Panc1 (cell line): Measurements from ENCODE around the gene PTPN22. TPM values are rescaled to one million over a fixed set of nuclear protein-coding genes. Genes with fewer than 3 reads are reported as not detected.

ENCODE experiments used
- ATAC-seq: fragments of 200-7000 bp; cut with Tn5 transposase; 2 replicates; pipeline ENCODE4 v1.9.1; 2020; ENCODE audit warnings: mild to moderate bottlenecking, moderate library complexity
- BruUV-seq: library from RNA; stranded (reverse); fragments of 400-500 nt; replicated peaks from 2 replicates; lab custom pipeline; 2021; lab: Mats Ljungman, UMichigan
- CTCF ChIA-PET: fragments of 300-600 bp; sonication (Branson Sonifier 250); formaldehyde crosslinking; loops from one replicate; lab custom pipeline; 2022; ENCODE audit warnings: antibody characterized with exemption; lab: Charles Lee
- POLR2A ChIA-PET: fragments of 300-600 bp; sonication (Branson Sonifier 250); formaldehyde crosslinking; loops from one replicate; lab custom pipeline; 2022; ENCODE audit warnings: antibody characterized with exemption; lab: Charles Lee
- DNase-seq: peaks from one replicate; pipeline ENCODE4 v3.0.0-alpha.2; 2010; ENCODE audit warnings: low read depth, low spot score
- H3K27ac ChIP-seq: 2 replicates; pipeline ENCODE4 v1.5.1; 2011; ENCODE audit warnings: mild to moderate bottlenecking, low read length, inconsistent platforms
- H3K27me3 ChIP-seq: fragments of 200-500 bp; sonication (Bioruptor generic); 2 replicates; pipeline ENCODE4 v1.6.0; 2014; ENCODE audit warnings: low read length, inconsistent platforms; ENCODE audit not compliant: control insufficient read depth, insufficient read depth
- H3K36me3 ChIP-seq: fragments of 200-500 bp; sonication (Bioruptor generic); 2 replicates; pipeline ENCODE4 v1.5.1; 2014; ENCODE audit warnings: inconsistent platforms, mild to moderate bottlenecking, low read length, moderate library complexity; ENCODE audit not compliant: control insufficient read depth, insufficient read depth
- H3K4me1 ChIP-seq: 2 replicates; pipeline ENCODE4 v1.5.1; 2011; ENCODE audit warnings: inconsistent platforms, mild to moderate bottlenecking, low read length, moderate library complexity; ENCODE audit not compliant: control insufficient read depth, insufficient read depth
- H3K4me3 ChIP-seq, 2 experiments: 2 replicates each; pipeline ENCODE4 v1.5.1; 2011 to 2012; ENCODE audit warnings: low read depth in 2 of 2, low read length in 2 of 2, mild to moderate bottlenecking in 2 of 2, inconsistent platforms in 1 of 2, moderate library complexity in 1 of 2
- H3K9me3 ChIP-seq: fragments of 200-500 bp; sonication (Bioruptor generic); 2 replicates; pipeline ENCODE4 v1.5.1; 2014; ENCODE audit warnings: low read depth, mild to moderate bottlenecking, inconsistent platforms, low read length, moderate library complexity; ENCODE audit not compliant: control insufficient read depth, insufficient read depth
- POLR2AphosphoS5 ChIP-seq: IDR thresholded peaks from 2 replicates; pipeline ENCODE4 v1.6.1; 2012; ENCODE audit warnings: mild to moderate bottlenecking, low read depth, low read length, moderate library complexity
- REST ChIP-seq, 2 experiments: IDR thresholded peaks; 2 replicates each; pipeline ENCODE4 v1.6.1; 2011 to 2012; ENCODE audit warnings: low read depth in 2 of 2, control low read depth in 1 of 2, low read length in 1 of 2, mild to moderate bottlenecking in 1 of 2, moderate library complexity in 1 of 2; ENCODE audit not compliant: insufficient read depth in 1 of 2
- SIN3A ChIP-seq: IDR thresholded peaks from 2 replicates; pipeline ENCODE4 v1.6.1; 2012; ENCODE audit warnings: low read depth, mild to moderate bottlenecking, low read length, moderate library complexity, borderline replicate concordance; ENCODE audit not compliant: insufficient read depth
- TCF7L2 ChIP-seq: IDR thresholded peaks from 2 replicates; pipeline ENCODE4 v1.6.1; 2011; ENCODE audit warnings: mild to moderate bottlenecking, low read depth, low read length, inconsistent platforms
- in situ Hi-C: cut with HindIII; loops from 2 replicates; pipeline ENCODE4 v1.10.0; 2016; ENCODE audit warnings: low sequenced_read_pairs, low pct_unique_long_range_greater_than_20kb
- intact Hi-C: fragments of 100-400 bp; cut with micrococcal nuclease; formaldehyde crosslinking; loops from one replicate; pipeline ENCODE4 v1.10.0; 2022; ENCODE audit not compliant: unreplicated experiment
- total RNA-seq: library from RNA; stranded (reverse); gene quantifications from one replicate; pipeline ENCODE4 v1.2.1, GENCODE V29; 2021; ENCODE audit not compliant: unreplicated experiment
- TF ChIP-seq, protein P1 (sequence below): fragments of 450-650 bp; IDR thresholded peaks from 2 replicates; pipeline ENCODE4 v1.5.1; 2017; ENCODE audit warnings: mild to moderate bottlenecking

PTPN22 gene
- total RNA-seq, 1 experiment from 2014 or later: not detected

DNA sequence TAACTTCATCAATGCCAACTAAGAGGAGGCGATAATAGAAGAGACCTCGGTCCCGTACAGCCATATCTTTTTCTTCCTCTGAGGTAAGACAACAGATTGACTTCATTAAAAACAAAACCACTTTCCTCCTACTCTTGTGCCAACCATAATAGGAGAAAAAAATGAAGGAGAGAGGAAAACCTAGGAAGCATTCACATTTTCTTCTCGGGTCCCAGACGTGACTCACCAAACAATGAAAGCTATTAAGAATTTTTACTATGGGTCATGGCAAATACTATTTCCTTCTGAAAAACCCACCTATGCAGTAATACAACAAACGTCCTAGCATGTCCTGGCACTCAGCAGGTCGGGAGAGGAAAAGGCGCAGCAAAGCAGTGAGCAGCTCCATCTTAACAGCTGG lies 24.4 kb upstream of the PTPN22 start:
- Histone ChIP-seq H3K36me3 (no peaks in the 10 kb centered on the region; the same call in none of the 2 replicates), H3K4me3 (no peak overlapping the region), H3K4me1 (no peaks in the 10 kb centered on the region), H3K9me3 (no peaks in the 10 kb centered on the region), H3K27ac (no peak overlapping the region), H3K27me3 (no peaks in the 10 kb centered on the region)
- no peak for ATAC-seq
- DNase-seq: no peak
- BruUV-seq: no TSS peak
- intact Hi-C loops: no loop called here
- POLR2A ChIA-PET: no interaction called here
- CTCF ChIA-PET: no interaction called here
- in situ Hi-C loops: no loop called here
- no peak for TF ChIP-seq TCF7L2
- TF ChIP-seq REST (IDR thresholded peaks at IDR 0.05; ENCODE audit: insufficient read depth in 1 of 2, low read depth in 2 of 2, low read length in 1 of 2): no peak
- TF ChIP-seq, protein P1, sequence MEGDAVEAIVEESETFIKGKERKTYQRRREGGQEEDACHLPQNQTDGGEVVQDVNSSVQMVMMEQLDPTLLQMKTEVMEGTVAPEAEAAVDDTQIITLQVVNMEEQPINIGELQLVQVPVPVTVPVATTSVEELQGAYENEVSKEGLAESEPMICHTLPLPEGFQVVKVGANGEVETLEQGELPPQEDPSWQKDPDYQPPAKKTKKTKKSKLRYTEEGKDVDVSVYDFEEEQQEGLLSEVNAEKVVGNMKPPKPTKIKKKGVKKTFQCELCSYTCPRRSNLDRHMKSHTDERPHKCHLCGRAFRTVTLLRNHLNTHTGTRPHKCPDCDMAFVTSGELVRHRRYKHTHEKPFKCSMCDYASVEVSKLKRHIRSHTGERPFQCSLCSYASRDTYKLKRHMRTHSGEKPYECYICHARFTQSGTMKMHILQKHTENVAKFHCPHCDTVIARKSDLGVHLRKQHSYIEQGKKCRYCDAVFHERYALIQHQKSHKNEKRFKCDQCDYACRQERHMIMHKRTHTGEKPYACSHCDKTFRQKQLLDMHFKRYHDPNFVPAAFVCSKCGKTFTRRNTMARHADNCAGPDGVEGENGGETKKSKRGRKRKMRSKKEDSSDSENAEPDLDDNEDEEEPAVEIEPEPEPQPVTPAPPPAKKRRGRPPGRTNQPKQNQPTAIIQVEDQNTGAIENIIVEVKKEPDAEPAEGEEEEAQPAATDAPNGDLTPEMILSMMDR: no peak
- no peak for TF ChIP-seq POLR2AphosphoS5

GRCh38 chr1:113895098-113895497 lies 23.6 kb upstream of the PTPN22 start:
- DNase-seq (no peak), ATAC-seq (no peak)
- Histone ChIP-seq H3K27me3 (no peaks in the 10 kb centered on the region), H3K4me3 (no peak overlapping the region), H3K4me1 (no peaks in the 10 kb centered on the region), H3K9me3 (no peaks in the 10 kb centered on the region), H3K27ac (no peak overlapping the region), H3K36me3 (no peaks in the 10 kb centered on the region; the same call in none of the 2 replicates)
- in situ Hi-C loops: no loop called here
- ChIA-PET POLR2A (no interaction called here), CTCF (no interaction called here)
- intact Hi-C loops: no loop called here
- BruUV-seq: no TSS peak
- TF ChIP-seq, protein P1: no peak
- TF ChIP-seq POLR2AphosphoS5 (no peak), REST (IDR thresholded peaks at IDR 0.05; ENCODE audit: insufficient read depth in 1 of 2, low read depth in 2 of 2, low read length in 1 of 2) (no peak), TCF7L2 (no peak), SIN3A (no peak)
